NCI-H1694 (cell line): ENCODE results near the gene PPP5C.
A peak's percentile ranks its signal among the peaks of the same experiment; 100 is the strongest.
"Not testable (repeated sequence)": the region's sequence is repeated elsewhere in the genome, so short reads cannot be mapped to it uniquely, and the experiment has no call there.

Experiments
- DNase-seq: peaks from one replicate; lab custom pipeline; 2025; lab: John Stamatoyannopoulos, UW

The PPP5C gene

GRCh38 chr19:46408664-46409039 is 61.8 kb downstream of the PPP5C start:
- no peak for DNase-seq

GRCh38 chr19:46409191-46409590 is 62.3 kb downstream of the PPP5C start:
- DNase-seq: no peak

GRCh38 chr19:46410205-46411087 is 63.6 kb downstream of the PPP5C start:
- DNase-seq: no peak

- no peak for DNase-seq
Measured at GRCh38 chr19:46411088-46411924, 64.4 kb downstream of the PPP5C start.

GRCh38 chr19:46411925-46412649 is 65.2 kb downstream of the PPP5C start:
- no peak for DNase-seq

- no peak for DNase-seq
Measured at GRCh38 chr19:46412650-46413261, 65.9 kb downstream of the PPP5C start.

- DNase-seq: no peak
Measured at GRCh38 chr19:46413262-46414031, 66.6 kb downstream of the PPP5C start, which contains the start of gene CCDC8. CCDC8 (minus strand) TSS chr19:46413564; CDS start chr19:46412810, 754 bp downstream.

GRCh38 chr19:46414899-46415298 is 68.0 kb downstream of the PPP5C start:
- not testable (repeated sequence) for DNase-seq

GRCh38 chr19:46415804-46416709 is 69.2 kb downstream of the PPP5C start:
- DNase-seq: peak; percentile 54

- DNase-seq: no peak
Measured at GRCh38 chr19:46420056-46420455, 73.2 kb downstream of the PPP5C start.

GRCh38 chr19:46422344-46422743 is 75.5 kb downstream of the PPP5C start:
- DNase-seq: no peak

- no peak for DNase-seq
Measured at GRCh38 chr19:46423188-46423587, 76.3 kb downstream of the PPP5C start.

- DNase-seq: no peak
Measured at GRCh38 chr19:46426035-46426505, 79.2 kb downstream of the PPP5C start.

- peak; percentile 68 for DNase-seq
Measured at GRCh38 chr19:46426506-46427162, 79.7 kb downstream of the PPP5C start.

GRCh38 chr19:46427518-46428045 is 80.7 kb downstream of the PPP5C start:
- DNase-seq: no peak

GRCh38 chr19:46428239-46429135 is 81.6 kb downstream of the PPP5C start, which contains the start of gene PNMA8C:
PNMA8C (minus strand) TSS chr19:46428936; CDS start chr19:46428359, 577 bp downstream.
- DNase-seq: no peak

- DNase-seq: no peak
Measured at GRCh38 chr19:46429999-46430398, 83.1 kb downstream of the PPP5C start.

GRCh38 chr19:46431824-46432223 is 84.9 kb downstream of the PPP5C start:
- no peak for DNase-seq
